GM18907 (cell line): ENCODE measurements around the gene SLC2A11.

ENCODE experiments used
- ATAC-seq: cut with Tn5 transposase; IDR thresholded peaks from one replicate; pipeline ENCODE4 v1.9.1; 2021; ENCODE audit warnings: mild to moderate bottlenecking, moderate library complexity; ENCODE audit not compliant: unreplicated experiment

Gene SLC2A11

GRCh38 chr22:23857606-23858483 is at the start of gene SLC2A11:
TSS of gene SLC2A11 (plus strand) at chr22:23857875. CDS start at chr22:23858000, 125 bp downstream.
- peak; percentile 91 for ATAC-seq

GRCh38 chr22:23812378-23812777 is 45.3 kb upstream of the SLC2A11 start:
- no peak for ATAC-seq

- no peak for ATAC-seq
Measured at GRCh38 chr22:23815541-23816155, 42.0 kb upstream of the SLC2A11 start.

GRCh38 chr22:23816156-23816976 is 41.3 kb upstream of the SLC2A11 start:
- no peak for ATAC-seq

GRCh38 chr22:23817146-23817545 is 40.5 kb upstream of the SLC2A11 start:
- no peak for ATAC-seq

GRCh38 chr22:23818541-23818940 is 39.1 kb upstream of the SLC2A11 start:
- ATAC-seq, result no peak

- ATAC-seq, result no peak
Measured at GRCh38 chr22:23820748-23821211, 36.9 kb upstream of the SLC2A11 start.

GRCh38 chr22:23822101-23822671 is 35.5 kb upstream of the SLC2A11 start:
- no peak for ATAC-seq

- no peak for ATAC-seq
Measured at GRCh38 chr22:23823331-23823791, 34.3 kb upstream of the SLC2A11 start.

- no peak for ATAC-seq
Measured at GRCh38 chr22:23824476-23825245, 33.0 kb upstream of the SLC2A11 start.

GRCh38 chr22:23825246-23825905 is 32.3 kb upstream of the SLC2A11 start:
- ATAC-seq, result no peak

- no peak for ATAC-seq
Measured at GRCh38 chr22:23826510-23827350, 30.9 kb upstream of the SLC2A11 start.

- ATAC-seq, result no peak
Measured at GRCh38 chr22:23827351-23827995, 30.2 kb upstream of the SLC2A11 start.

- ATAC-seq, result no peak
Measured at GRCh38 chr22:23828800-23829680, 28.6 kb upstream of the SLC2A11 start.

- ATAC-seq, result no peak
Measured at GRCh38 chr22:23829845-23830372, 27.8 kb upstream of the SLC2A11 start.

GRCh38 chr22:23831261-23831660 is 26.4 kb upstream of the SLC2A11 start:
- ATAC-seq, result no peak

- no peak for ATAC-seq
Measured at GRCh38 chr22:23831781-23832180, 25.9 kb upstream of the SLC2A11 start.
